Mucosa of descending colon (tissue), 3 donors: ENCODE results near the gene SERPIND1. TPM values are rescaled to one million over a fixed set of nuclear protein-coding genes. Genes with fewer than 3 reads are reported as not detected.
A peak's percentile ranks its signal among the peaks of the same experiment; 100 is the strongest.

Source experiments
- ATAC-seq: fragments of 200-7000 bp; cut with Tn5 transposase; one replicate; pipeline ENCODE4 v1.9.1; 2020; ENCODE audit warnings: mild to moderate bottlenecking, moderate library complexity
- DNase-seq, 3 donors: peaks; one replicate each; pipeline ENCODE4 v3.0.0-alpha.2; 2020
- H3K36me3 ChIP-seq: fragments of 200-600 bp; one replicate; pipeline ENCODE4 v1.8.0; 2021; ENCODE audit warnings: low read depth, mild to moderate bottlenecking
- H3K4me1 ChIP-seq: fragments of 200-600 bp; one replicate; pipeline ENCODE4 v1.8.0; 2021; ENCODE audit warnings: low read depth, mild to moderate bottlenecking
- H3K4me3 ChIP-seq: fragments of 200-600 bp; one replicate; pipeline ENCODE4 v1.8.0; 2021; ENCODE audit warnings: mild to moderate bottlenecking
- H3K9me3 ChIP-seq: fragments of 200-600 bp; one replicate; pipeline ENCODE4 v1.8.0; 2021; ENCODE audit warnings: mild to moderate bottlenecking
- CTCF ChIP-seq: fragments of 200-600 bp; IDR thresholded peaks from one replicate; pipeline ENCODE4 v1.8.0; 2022; ENCODE audit warnings: antibody characterized with exemption, mild to moderate bottlenecking
- intact Hi-C, 2 donors: fragments of 100-400 bp; cut with DNase I in 1 of 2; cut with micrococcal nuclease in 1 of 2; formaldehyde crosslinking; loops; one replicate each; pipeline versions ENCODE4 v1.11.0 to v1.11.1; 2022; cut with DNase I, micrococcal nuclease
- total RNA-seq, 3 donors: library from RNA; stranded (reverse); fragmentation: NEBNext Ultra II Directional in 2 of 3; extraction: Animal tissue kit (Norgen Biotek cat#: 25700) in 2 of 3; gene quantifications; one replicate each; pipeline versions ENCODE4 v1.2.1 to v1.2.4, GENCODE V29; 2021 to 2023
- donor health status: DM: no; HTN: no; CAD: no; lungs with moderate emphysema.
- donor health status: DM: no; HTN: no; CAD: no.
- donor health status: DM: no; HTN: yes; CAD: no.

SERPIND1 gene
- total RNA-seq, 3 donors from 2014 or later: not detected

GRCh38 chr22:20746431-20747189 lies 27.3 kb upstream of the SERPIND1 start:
- ATAC-seq: no peak
- no peaks in the 10 kb centered on the region for H3K4me1 ChIP-seq
- peaks cover 6% of the 10 kb centered on the region for H3K36me3 ChIP-seq

DNA sequence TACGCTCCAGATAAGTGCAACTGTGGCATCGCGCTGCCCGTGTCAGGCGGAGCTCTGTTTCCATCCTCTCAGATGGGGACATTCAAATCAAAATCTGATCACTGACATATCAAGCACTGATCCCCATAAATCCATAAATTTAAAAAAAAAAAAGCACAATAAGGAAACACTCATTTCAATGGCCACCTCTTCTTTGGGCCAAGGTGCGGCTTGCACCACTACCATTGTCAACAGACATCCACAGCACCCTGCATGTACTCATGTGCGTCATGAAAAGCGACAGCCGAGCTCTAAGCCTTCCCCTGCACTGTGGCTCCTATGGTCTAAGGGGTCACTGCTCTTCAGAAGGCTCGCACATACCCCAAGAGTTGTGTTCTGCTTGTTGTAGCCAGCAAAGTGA lies 26.7 kb upstream of the SERPIND1 start:
- no peak overlapping the region for H3K4me3 ChIP-seq
- ATAC-seq (no peak), DNase-seq (no peak)
- H3K36me3 ChIP-seq: peaks cover 6% of the 10 kb centered on the region
- no peaks in the 10 kb centered on the region for H3K9me3 ChIP-seq
- no peak for TF ChIP-seq CTCF
- intact Hi-C loops: no loop called here
- no peaks in the 10 kb centered on the region for H3K4me1 ChIP-seq

More at GRCh38 chr22:20746431-20747189, 27.3 kb upstream of the SERPIND1 start:
- intact Hi-C loops: no loop called here
- no peaks in the 10 kb centered on the region for H3K9me3 ChIP-seq
- DNase-seq: peak in 1 of 3 donors; percentile 23
- TF ChIP-seq CTCF: no peak
- H3K4me3 ChIP-seq: no peak overlapping the region

- DNase-seq: no peak
- intact Hi-C loops: no loop called here
- Histone ChIP-seq H3K4me3 (no peak overlapping the region), H3K4me1 (no peaks in the 10 kb centered on the region), H3K36me3 (peaks cover 6% of the 10 kb centered on the region), H3K9me3 (no peaks in the 10 kb centered on the region)
- no peak for TF ChIP-seq CTCF
- no peak for ATAC-seq
Measured at GRCh38 chr22:20748082-20748481, 25.8 kb upstream of the SERPIND1 start.

GRCh38 chr22:20748731-20749428 lies 25.0 kb upstream of the SERPIND1 start:
- Histone ChIP-seq H3K36me3 (peaks cover 6% of the 10 kb centered on the region), H3K4me1 (no peaks in the 10 kb centered on the region), H3K4me3 (no peak overlapping the region), H3K9me3 (no peaks in the 10 kb centered on the region)
- intact Hi-C loops: no loop called here
- no peak for TF ChIP-seq CTCF
- DNase-seq (peak in 1 of 3 donors; percentile 49), ATAC-seq (peak; percentile 49)

- Histone ChIP-seq H3K36me3 (peaks cover 6% of the 10 kb centered on the region), H3K4me3 (no peak overlapping the region), H3K9me3 (no peaks in the 10 kb centered on the region), H3K4me1 (no peaks in the 10 kb centered on the region)
- intact Hi-C loops: no loop called here
- no peak for TF ChIP-seq CTCF
- ATAC-seq (no peak), DNase-seq (peak in 1 of 3 donors; percentile 37)
Measured at GRCh38 chr22:20749453-20749852, 24.5 kb upstream of the SERPIND1 start.
